ENCODE data around the gene LUC7L2.

DNA sequence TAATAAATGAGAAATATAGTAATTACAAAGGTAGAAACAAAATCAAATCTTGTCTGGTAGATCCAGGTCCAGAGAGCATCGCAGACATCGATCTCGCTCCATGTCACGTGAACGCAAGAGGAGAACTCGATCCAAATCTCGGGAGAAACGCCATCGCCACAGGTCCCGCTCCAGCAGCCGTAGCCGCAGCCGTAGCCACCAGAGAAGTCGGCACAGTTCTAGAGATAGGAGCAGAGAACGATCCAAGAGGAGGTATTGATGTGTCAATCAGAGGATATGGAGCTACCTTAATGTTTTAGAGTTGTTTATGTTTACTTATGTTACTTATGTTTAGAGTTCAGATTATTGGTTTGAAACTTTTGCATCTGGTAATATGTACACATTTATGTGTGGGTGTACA lies 57.8 kb downstream of the LUC7L2 start:
- TF ChIP-seq, protein P1, sequence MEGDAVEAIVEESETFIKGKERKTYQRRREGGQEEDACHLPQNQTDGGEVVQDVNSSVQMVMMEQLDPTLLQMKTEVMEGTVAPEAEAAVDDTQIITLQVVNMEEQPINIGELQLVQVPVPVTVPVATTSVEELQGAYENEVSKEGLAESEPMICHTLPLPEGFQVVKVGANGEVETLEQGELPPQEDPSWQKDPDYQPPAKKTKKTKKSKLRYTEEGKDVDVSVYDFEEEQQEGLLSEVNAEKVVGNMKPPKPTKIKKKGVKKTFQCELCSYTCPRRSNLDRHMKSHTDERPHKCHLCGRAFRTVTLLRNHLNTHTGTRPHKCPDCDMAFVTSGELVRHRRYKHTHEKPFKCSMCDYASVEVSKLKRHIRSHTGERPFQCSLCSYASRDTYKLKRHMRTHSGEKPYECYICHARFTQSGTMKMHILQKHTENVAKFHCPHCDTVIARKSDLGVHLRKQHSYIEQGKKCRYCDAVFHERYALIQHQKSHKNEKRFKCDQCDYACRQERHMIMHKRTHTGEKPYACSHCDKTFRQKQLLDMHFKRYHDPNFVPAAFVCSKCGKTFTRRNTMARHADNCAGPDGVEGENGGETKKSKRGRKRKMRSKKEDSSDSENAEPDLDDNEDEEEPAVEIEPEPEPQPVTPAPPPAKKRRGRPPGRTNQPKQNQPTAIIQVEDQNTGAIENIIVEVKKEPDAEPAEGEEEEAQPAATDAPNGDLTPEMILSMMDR (IDR thresholded peaks at IDR 0.05): no peak
- no peak for TF ChIP-seq POLR2A (IDR thresholded peaks at IDR 0.05)
- no peak for TF ChIP-seq EP300 (IDR thresholded peaks at IDR 0.05)
